ENCODE measurements around the gene SHLD2. TPM values are rescaled to one million over a fixed set of nuclear protein-coding genes. Genes with fewer than 3 reads are reported as not detected.

SHLD2 gene
- total and polyA plus RNA-seq, 2 of the 13 experiments (the other 11 are each of a cell fraction or from before 2014, with no cell fraction given): 25.7 to 53.7 TPM

GRCh38 chr10:87066178-87066577 is 28.8 kb upstream of the SHLD2 start:
- POLR2A ChIA-PET: interaction anchor here (1.6 kb wide), 1 partner anchor 27 kb away, joined by 3 read pairs; no protein-coding TSS in a partner anchor
- 97% methylated on average over 2 of the region's 2 CpGs for WGBS (ENCODE audit: low lambda C conversion rate)
- Histone ChIP-seq H3K4me1 (ENCODE audit: insufficient read depth, low read length) (peaks cover 47% of the 10 kb centered on the region), H3K27me3 (ENCODE audit: control insufficient read depth in 1 of 2, insufficient read depth in 2 of 2, low read length in 2 of 2) (no peaks in the 10 kb centered on the region), H4K20me1 (ENCODE audit: insufficient read depth, low read length) (peaks cover 7% of the 10 kb centered on the region; the same call in 1 of the 2 replicates), H3K9me3 (ENCODE audit: low read length) (no peaks in the 10 kb centered on the region), H3K27ac (ENCODE audit: extremely low read length, insufficient read depth, low read length) (peak overlapping the region; percentile 47), H3K9ac (ENCODE audit: insufficient read depth, low read depth, low read length) (no peak overlapping the region), H3K4me3 (replicated peaks in 1 of 3; ENCODE audit: insufficient read depth in 1 of 3, low read depth in 2 of 3, low read length in 3 of 3) (no peak overlapping the region), H3K79me2 (ENCODE audit: insufficient read depth, low read length) (peaks cover 6% of the 10 kb centered on the region), H3K4me2 (ENCODE audit: low read depth, low read length) (no peak overlapping the region), H2AFZ (ENCODE audit: low read length) (no peak overlapping the region), H3K36me3 (replicated peaks in 1 of 2; ENCODE audit: control insufficient read depth in 1 of 2, insufficient read depth in 2 of 2, low read length in 2 of 2) (peaks cover 18 to 83% of the 10 kb centered on the region in 2 experiments)
- in situ Hi-C loops (cut with HindIII; ENCODE audit: extremely low pct_ligation_motif_present, low pct_unique_long_range_greater_than_20kb) (no loop called here), intact Hi-C loops (cut with micrococcal nuclease; ENCODE audit: unreplicated experiment) (no loop called here)
- TF ChIP-seq RXRB (CRISPR knock-in tag; IDR thresholded peaks at IDR 0.05; ENCODE audit: borderline replicate concordance) (peak; percentile 60), REXO4 (CRISPR knock-in tag; IDR thresholded peaks at IDR 0.05; ENCODE audit: borderline replicate concordance) (no peak), THRA (CRISPR knock-in tag; IDR thresholded peaks at IDR 0.05; ENCODE audit: borderline replicate concordance) (peak; percentile 33; the same call in 1 of the 2 replicates), ZNF407 (CRISPR knock-in tag; IDR thresholded peaks at IDR 0.05; ENCODE audit: not compliant biosample characterization) (no peak), FOSL2 (CRISPR knock-in tag; IDR thresholded peaks at IDR 0.05) (0 out of 2 replicates have a peak, but pooled peaks have one; percentile 27), ZNF451 (CRISPR knock-in tag; IDR thresholded peaks at IDR 0.05) (no peak), ZNF17 (CRISPR knock-in tag; IDR thresholded peaks at IDR 0.05) (no peak), ZNF326 (CRISPR knock-in tag; IDR thresholded peaks at IDR 0.05; ENCODE audit: borderline replicate concordance) (no peak)
- TF ChIP-seq, protein P1, sequence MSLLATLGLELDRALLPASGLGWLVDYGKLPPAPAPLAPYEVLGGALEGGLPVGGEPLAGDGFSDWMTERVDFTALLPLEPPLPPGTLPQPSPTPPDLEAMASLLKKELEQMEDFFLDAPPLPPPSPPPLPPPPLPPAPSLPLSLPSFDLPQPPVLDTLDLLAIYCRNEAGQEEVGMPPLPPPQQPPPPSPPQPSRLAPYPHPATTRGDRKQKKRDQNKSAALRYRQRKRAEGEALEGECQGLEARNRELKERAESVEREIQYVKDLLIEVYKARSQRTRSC (CRISPR knock-in tag; IDR thresholded peaks at IDR 0.05; ENCODE audit: low read depth): no peak
- CTCF ChIA-PET (ENCODE audit: low intra/inter-chr PET ratio, low total read pairs): no interaction called here
- BruUV-seq (replicated peaks): no TSS peak
- FAIRE-seq (no peak), DNase-seq (ENCODE audit: low spot score) (no peak), ATAC-seq (peak; percentile 15; the same call in 2 of the 3 replicates)
